GM21447 (cell line): ENCODE results near the gene ING5.
"Not testable (repeated sequence)": the region's sequence is repeated elsewhere in the genome, so short reads cannot be mapped to it uniquely, and the experiment has no call there.

Experiments
- ATAC-seq: cut with Tn5 transposase; IDR thresholded peaks from one replicate; pipeline ENCODE4 v1.9.1; 2021; ENCODE audit not compliant: unreplicated experiment

ING5 gene

GRCh38 chr2:241701399-241702154, at the start of gene ING5:
TSS of gene ING5 (plus strand) at chr2:241702039. CDS start at chr2:241702066, 27 bp downstream.
- peak; percentile 53 for ATAC-seq

GRCh38 chr2:241652142-241652541, 49.7 kb upstream of the ING5 start:
- no peak for ATAC-seq

GRCh38 chr2:241652722-241653121, 49.1 kb upstream of the ING5 start:
- no peak for ATAC-seq

DNA sequence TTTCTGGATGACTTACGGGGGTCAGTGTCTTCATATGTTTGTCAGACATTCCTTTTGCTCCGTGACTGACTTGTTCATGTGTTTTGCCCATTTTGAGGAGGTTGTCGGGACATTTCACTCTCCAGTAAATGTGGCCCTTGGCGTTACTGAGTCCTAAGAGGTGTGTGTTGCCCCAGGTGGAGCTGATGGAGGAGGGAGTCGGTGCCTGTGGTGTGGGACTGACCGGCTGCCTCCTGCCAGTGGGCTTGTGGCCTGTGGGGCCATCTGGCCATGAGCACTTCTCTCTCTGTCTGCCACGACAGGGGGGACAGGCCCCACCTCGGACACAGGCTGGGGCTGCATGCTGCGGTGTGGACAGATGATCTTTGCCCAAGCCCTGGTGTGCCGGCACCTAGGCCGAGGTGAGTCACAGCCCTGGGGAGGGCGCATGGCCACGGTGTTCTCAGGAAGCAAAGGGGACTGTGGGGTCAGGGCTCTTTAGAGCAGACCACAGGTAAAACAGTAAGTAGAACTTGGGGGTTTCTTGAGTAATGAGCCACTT, 48.6 kb upstream of the ING5 start:
- no peak for ATAC-seq

- ATAC-seq: no peak
These were observed 47.3 kb upstream of the ING5 start for GRCh38 chr2:241654551-241654950.

GRCh38 chr2:241655516-241656189, 46.2 kb upstream of the ING5 start:
- ATAC-seq: no peak

DNA sequence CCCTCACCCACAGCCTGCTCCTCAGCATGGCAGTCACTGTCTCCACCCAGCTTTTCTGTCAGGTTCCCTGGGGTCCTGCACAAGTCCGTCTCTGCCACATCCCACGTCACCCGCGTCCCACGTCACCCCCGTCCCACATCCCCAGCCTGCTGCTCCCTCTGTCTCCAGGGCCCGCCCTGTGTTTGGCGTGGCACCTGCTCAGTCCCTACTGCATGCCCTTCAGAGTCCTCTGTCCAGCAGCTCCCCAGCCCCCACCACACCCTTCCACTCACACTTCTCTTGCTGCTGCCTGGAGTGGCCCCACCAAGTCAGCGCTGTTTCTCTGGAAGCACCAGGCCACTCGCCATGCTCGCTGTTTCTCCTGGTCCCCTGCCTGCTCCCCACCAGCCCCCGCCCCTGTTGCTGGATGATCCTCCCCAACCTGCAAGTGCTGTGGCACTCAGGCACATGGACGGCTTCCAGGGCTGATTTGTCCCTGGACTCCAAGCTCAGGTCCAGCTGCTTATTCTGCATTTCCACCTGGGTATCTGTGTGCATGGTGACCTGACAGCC, 45.6 kb upstream of the ING5 start:
- no peak for ATAC-seq

GRCh38 chr2:241657786-241658254, 44.0 kb upstream of the ING5 start:
- ATAC-seq: no peak

DNA sequence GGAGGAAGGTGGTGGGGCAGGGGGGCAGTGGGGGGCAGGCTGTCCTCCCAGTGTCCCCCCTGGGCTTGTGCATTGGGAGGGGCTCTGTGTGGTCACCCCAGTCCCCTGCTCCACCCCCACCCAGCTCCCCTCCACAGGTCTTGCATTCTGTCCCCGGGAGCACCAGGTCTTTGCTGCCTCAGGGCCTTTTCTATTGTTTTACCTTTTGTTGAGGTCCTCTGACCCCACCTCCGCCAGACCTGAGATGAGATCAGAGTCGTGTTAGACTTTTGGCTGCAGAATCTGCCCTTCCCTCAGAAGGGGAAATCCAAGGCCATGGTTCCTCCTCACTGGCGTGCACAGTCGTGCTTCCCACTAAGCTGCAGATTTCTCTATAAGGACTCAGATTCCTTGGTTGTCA, 43.5 kb upstream of the ING5 start:
- no peak for ATAC-seq

GRCh38 chr2:241659150-241659739, 42.6 kb upstream of the ING5 start:
- ATAC-seq: no peak

GRCh38 chr2:241660593-241661213, 41.1 kb upstream of the ING5 start:
- ATAC-seq: no peak

- not testable (repeated sequence) for ATAC-seq
These were observed 39.1 kb upstream of the ING5 start for GRCh38 chr2:241662731-241663130.

DNA sequence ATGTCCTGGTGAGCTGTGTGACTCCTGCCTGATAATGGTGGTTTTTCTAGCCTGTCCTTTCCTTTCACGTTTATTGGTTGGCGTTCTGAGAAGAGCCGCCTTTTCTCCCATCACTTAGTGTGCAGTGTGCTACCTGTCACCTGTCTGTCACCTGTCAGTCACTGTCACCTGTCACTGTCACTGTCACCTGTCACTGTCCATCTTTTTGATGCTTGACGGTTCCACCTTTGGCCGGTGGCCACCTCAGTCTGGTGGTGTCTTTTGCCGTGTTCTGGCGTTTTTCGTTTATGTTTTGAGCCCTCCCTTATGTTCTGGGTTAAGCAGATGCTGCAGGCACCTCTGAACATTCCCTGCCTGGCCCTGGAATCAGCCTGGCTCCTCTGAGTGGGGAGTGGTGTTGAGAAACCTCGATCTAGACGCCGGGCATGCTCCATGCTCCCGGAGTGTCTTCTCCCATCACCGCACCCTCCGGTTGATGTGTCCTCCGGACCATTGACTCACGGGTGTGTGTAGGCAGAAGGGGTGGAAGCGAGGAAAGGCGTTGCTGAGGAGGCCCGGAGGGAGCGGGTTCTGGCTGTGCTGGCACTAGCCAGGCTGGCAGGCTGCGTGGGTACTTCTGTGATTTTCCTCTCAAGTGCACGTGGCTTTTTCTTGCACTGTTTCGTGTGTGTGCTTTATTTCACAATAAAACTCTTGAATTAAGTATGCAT, 36.0 kb upstream of the ING5 start:
- ATAC-seq: no peak

DNA sequence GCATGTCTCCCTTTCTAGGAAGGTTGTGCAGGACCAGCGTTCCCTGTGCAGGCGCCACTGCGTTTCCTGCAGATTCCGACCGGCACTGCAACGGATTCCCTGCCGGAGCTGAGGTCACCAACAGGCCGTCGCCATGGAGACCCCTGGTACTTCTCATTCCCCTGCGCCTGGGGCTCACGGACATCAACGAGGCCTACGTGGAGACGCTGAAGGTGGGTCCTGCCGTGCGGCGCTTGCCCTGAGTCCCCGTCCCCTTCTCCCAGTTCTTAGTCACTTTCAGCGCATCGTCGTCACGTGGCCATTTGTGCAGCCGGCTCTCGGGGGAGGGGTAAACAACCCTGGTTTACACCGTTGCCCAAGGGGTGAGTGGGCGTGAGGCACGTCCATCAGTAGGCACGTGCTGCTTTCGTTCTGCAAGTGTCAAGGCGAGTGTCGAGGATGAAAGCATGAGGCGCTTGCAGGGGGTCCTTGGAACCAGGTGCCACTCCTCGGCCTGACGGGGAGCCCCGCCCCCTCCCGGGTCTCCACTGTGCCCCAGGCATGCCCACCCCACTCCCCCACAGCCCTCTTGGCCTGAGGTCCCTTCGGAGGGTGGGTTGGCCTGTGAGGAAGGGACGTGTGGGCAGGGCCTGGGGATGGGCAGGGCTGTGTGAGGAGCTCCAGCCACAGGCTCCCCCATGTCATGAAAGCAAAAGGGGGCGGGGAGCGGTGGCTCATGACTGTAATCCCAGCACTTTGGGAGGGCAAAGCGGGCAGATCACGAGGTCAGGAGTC, 35.0 kb upstream of the ING5 start:
- no peak for ATAC-seq

DNA sequence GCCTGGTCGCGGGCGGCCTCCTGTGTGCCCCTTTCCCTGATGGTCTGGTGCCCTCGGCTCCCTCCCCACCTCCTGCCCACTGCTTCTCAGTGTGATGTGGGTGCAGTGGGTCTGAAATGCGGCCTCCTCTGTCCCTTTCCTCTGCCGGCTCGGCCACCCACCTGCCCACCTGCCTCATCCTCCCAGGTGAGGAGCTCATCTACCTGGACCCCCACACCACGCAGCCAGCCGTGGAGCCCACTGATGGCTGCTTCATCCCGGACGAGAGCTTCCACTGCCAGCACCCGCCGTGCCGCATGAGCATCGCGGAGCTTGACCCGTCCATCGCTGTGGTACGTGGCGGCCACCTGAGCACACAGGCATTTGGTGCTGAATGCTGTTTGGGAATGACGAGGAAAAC, 33.5 kb upstream of the ING5 start:
- no peak for ATAC-seq

GRCh38 chr2:241668839-241669238, 33.0 kb upstream of the ING5 start:
- no peak for ATAC-seq

- ATAC-seq: no peak
These were observed 31.3 kb upstream of the ING5 start for GRCh38 chr2:241670333-241671110.

DNA sequence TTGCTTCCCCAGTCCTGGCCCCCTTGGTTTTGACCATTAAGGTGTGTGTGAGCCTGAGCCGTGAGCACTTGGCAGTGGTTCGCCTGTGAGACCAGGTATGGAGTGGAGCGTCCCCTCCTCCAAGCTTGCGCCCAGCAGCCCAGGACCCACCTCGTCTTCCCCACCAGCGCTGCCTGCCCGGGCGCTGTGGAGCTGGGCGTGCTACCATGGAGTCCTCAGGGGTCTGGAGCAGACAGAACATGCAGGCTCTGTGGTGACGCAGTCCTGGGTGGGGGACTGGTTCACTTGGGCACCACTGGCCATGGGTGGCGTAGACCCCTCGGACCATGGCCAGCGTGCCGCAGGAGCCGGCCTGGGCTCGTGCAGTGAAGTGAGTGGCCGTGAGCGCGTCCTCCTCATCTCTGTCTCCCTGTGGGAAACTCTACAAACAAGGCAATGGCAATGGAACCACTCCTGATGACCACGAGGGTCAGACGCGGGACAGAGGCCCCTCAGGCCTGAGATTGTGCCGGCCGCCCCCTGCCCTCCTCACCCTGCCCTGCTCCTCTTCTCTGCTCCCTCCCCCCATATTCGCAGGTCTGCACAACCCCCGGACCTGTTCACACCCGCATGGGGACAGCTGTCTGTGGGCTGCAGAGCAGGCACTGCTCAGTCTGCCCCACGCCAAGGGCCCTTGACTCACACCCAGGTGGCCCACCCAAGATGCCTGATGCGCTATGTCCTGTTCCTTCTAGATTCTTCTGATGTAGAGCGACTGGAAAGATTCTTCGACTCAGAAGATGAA, 30.2 kb upstream of the ING5 start:
- ATAC-seq: no peak
